Peyer's patch (tissue), 4 donors: Measurements from ENCODE around the gene PLCH1.

Experiments used
- POLR2A ChIP-seq, 2 donors: fragments of 450-650 bp; IDR thresholded peaks; one replicate each; pipeline ENCODE4 v1.5.1; 2017; ENCODE audit warnings: antibody characterized with exemption in 2 of 2, mild to moderate bottlenecking in 2 of 2, moderate library complexity in 2 of 2
- TF ChIP-seq, protein P1 (sequence below), 6 experiments: fragments of 450-650 bp in 4 of 6; fragments of 200-600 bp in 2 of 6; sonication (generic) in 1 of 6; IDR thresholded peaks; one replicate each; pipeline ENCODE4 v1.5.1; 2017 to 2019; ENCODE audit warnings: antibody characterized with exemption in 6 of 6, mild to moderate bottlenecking in 3 of 6, moderate library complexity in 1 of 6

DNA sequence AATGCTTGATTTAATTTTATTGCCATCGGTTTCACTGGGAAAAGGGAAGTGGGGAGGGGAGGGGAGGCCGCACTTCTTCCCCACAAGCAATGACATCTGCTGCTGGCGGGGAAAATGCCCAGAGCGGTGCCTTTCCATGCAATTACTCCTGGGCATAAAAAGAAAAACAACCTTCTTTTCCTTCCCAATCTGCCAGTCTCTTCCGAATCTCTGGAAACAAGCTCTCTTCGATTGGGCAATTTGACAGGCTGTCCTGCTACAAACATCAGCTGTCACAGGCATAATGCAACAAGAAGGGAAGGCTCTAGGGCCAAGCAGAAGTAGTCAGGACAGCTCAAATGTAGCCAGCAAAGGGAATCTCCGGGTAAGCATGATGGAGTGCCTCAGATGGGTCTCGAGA, 358.0 kb downstream of the PLCH1 start:
- no peak for TF ChIP-seq POLR2A (IDR thresholded peaks at IDR 0.05)
- TF ChIP-seq, protein P1, sequence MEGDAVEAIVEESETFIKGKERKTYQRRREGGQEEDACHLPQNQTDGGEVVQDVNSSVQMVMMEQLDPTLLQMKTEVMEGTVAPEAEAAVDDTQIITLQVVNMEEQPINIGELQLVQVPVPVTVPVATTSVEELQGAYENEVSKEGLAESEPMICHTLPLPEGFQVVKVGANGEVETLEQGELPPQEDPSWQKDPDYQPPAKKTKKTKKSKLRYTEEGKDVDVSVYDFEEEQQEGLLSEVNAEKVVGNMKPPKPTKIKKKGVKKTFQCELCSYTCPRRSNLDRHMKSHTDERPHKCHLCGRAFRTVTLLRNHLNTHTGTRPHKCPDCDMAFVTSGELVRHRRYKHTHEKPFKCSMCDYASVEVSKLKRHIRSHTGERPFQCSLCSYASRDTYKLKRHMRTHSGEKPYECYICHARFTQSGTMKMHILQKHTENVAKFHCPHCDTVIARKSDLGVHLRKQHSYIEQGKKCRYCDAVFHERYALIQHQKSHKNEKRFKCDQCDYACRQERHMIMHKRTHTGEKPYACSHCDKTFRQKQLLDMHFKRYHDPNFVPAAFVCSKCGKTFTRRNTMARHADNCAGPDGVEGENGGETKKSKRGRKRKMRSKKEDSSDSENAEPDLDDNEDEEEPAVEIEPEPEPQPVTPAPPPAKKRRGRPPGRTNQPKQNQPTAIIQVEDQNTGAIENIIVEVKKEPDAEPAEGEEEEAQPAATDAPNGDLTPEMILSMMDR (IDR thresholded peaks at IDR 0.05) = no peak
